NCI-H1930 (cell line): ENCODE measurements around the gene ARL8A.
"Not testable (repeated sequence)": the region's sequence is repeated elsewhere in the genome, so short reads cannot be mapped to it uniquely, and the experiment has no call there.

Experiments
- DNase-seq, 2 experiments: peaks; one replicate each; lab custom pipeline; 2025; lab: John Stamatoyannopoulos, UW

ARL8A gene

DNA sequence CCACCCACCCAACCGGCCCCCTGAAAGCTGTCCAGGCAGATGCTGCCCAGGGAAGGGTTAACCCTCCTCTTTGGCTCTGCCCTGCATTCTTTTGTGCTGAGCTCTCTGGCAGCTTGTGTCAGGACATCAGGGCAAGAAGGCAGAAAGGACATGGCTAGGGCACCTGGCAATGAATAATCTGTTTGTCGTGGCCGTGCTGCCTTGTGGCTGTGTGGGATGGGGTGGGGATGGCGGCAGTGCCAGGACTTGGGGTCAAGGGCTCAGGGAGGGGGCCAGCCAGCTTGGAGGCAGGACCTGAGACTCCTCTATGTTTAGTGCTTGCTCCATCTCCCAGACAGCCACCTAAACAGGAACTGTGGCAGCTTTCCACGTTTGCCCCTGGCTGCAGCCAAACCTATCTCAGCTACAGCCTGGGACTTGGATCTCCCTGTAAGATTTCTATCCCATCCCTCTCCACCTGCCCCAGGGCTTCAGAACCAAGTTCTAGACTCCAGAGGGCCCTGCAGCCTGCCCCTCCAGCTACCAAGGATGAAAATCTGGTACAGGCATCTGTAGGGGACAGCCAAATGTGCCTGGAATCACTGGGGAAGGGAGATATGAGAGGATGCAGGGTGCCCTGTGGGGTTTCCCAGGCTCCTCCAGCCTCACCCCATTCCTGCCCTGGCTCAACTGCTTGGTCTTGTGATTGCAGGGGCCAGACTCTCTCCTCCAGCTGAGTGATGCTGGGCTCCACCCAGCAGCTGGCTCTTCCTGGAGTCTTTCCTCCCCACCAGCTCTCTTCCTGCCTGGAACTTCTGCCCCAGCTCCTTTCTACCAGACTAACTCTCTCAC is 31.5 kb downstream of the ARL8A start:
- DNase-seq: no peak

DNA sequence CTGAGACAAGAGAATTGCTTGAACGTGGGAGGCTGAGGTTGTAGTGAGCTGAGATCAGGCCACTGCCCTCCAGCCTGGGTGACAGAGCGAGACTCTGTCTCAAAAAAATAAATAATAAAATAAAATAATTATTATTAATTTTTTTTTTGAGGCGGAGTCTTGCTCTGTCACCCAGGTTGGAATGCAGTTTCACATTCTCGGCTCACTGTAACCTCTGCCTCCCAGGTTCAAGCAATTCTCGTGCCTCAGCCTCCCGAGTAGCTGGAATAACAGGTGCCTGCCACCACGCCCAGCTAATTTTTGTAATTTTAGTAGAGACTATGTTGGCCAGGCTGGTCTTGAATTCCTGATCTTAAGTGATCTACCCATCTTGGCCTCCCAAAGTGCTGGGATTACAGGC is 32.9 kb downstream of the ARL8A start:
- not testable (repeated sequence) for DNase-seq

DNA sequence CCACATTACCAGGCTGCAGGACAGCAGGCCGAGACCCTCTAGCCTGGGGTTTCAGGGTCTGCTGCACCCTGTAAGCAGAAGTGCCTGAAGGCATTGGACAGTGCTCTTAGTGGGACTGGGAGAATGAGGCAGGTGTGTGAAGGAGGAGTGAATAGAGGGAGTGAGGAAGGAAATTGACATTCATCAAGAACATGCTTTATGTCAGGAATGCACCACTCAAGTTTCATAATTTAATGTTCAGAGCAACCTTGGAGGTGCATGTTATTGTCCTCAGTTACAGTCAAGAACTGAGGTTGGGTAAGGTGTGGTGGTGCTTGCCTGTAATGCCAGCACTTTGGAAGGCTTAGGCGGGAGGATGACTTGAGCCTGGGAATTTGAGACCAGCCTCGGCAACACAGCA is 33.6 kb downstream of the ARL8A start:
- no peak for DNase-seq

DNA sequence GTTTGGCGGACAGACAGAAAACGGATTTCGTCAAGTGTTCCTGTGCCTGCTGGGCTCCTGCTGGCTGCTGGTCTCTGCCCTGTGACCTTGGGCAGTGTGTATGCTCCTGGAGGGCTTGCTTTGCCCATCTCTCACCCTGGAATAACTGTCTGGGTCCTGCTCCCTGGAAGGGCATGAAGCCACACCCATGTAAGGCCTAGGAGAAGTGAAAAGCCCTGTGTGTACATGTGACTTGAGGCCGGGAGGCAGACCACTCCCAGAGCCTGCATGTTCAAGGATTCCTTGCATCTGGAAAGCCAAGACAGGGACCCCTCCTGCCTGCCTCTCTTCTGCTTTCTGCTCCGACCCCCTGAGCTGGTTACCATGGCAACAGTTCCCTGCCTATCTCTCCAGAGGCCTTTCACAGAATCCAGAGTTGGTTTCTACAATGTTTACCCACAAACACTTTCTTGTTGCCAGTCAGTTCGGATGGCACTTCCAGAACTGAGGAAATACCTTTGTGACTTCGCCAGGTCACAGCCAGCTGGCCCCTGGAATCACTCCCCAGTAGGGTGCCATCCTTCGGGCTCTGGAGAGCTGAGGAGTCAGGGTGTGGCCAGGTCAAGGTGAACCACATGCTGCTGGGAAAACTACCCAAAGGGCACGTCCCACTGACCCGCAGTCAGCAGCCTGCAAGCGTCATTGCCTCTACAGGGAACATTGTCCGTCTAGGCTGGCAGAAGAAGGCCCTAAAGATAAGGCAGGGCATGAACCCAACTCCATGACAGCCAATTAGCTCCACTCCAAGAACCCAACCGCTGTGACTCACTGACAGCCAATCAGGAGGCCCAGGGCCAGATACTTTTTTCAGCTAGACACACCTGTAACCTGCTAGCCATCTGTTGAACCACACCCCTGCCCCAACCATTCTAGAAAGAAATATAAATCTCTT is 36.5 kb downstream of the ARL8A start:
- DNase-seq: no peak

DNA sequence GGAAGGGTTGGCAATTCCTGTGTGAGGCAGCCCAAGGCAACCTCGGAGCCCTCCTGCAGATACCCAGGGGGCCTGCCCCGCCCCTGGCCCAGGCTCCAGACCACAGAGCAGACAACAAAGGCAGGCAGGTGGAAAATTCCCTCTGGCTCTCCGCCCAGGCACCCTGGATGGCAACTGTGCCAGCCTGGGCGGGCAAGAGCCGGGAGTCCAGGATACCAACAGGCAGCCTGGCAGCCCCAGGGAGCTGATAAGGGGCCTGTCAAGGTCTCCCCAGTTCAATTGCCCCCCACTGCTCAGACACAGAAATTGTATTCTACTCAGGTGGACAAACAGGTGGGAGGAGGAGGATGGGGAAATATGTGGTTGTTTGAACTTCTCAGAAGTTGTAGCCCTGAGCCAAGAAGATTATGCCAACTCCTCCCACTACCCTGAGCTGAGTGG is 37.2 kb downstream of the ARL8A start:
- no peak for DNase-seq

DNA sequence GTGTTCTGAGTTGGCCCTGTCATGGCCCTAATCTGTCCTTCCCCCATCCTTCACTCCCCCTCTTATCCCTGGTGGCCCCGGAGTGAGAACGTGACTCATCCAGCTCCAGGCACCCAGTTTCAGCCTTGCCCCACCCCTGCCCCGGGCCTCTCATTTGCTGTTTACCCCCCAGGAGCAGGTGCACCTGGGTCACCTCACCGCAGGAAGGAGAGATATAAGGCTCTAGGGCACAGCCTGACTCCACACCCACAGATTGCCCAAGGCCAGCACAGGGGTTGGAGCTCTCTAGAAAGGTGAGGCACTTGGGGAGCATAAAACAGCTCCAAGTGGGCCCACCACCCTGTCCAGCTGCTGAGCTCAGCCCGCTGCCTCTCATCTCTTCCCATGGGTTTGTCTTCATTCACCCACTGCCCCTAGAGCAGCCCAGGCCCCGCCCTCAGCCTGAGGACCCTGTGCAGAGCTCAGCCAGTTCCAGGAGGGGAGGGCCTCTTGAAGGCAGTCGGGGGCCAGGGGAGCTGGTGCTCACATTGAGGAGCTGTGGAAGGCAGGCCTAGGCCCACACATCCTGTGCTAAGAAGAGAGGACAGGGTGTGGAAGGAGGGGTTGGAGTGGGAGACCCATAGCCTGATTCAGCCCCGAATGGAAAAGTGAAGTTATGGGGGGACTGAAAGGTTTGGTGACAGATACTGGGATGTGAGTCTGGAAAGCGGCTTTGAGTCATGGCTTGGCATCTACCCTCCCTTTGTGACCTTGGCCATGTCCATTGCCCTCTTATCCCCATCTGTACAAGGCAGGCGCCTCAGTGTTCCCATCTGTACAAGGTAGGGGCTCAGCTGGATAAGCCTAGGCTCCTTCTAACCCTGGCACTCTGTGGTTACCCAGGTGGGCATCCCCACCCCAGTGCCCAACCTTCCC is 37.9 kb downstream of the ARL8A start:
- DNase-seq: no peak

DNA sequence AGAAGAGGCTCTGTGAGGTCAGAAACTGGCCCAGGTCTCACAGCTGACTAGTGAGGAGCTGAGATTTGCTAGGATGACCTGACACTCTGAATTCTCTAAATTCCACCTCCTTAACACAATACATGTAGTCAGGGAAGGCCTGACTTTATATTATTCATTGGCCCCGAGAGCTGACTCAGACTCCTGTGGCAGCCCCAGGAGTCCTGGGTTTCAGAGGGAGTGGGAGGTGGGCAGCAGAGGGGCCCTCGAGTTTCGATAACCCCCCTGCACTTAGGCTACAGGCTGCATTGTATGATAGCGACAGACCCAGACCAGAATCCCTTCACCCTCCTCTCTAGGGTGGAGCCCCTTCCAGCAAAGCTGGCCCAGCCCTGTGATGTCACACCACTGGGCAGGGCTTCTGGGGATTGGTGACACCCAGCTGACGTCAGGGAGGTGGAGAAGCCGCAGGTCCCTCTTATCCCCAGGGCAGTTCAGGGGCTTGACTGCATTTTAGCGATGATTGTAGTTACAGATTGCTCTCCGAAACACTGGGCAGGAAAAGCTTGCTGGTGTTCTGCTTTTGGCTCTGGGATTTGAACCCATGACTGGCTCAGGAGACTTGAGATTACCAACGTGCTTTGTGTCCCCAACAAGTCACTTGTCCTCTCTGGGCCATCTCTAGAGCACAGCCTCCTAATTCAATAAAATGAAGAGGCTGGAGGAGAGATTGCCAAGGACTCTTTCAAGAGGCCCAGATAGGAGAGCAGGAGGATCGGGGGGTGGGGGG is 38.8 kb downstream of the ARL8A start:
- DNase-seq: no peak

DNA sequence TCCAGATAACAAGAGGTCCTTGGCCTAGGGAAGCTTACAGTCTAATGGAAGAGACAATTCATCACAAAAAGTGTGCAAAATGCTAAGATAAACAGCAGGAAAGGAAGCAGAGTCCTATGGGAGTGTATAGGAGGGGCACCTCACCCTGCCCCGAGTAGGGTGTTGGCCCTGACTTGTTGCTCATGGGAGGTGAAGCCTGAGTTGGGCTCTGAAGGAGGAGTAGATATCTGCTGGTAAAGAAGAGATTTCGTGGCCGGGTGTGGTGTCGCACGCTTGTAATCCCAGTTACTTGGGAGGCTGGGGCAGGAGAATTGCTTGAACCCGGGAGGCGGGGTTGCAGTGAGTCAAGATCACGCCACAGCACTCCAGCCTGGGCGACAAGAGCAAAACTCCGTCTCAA is 40.5 kb downstream of the ARL8A start:
- no peak for DNase-seq

DNA sequence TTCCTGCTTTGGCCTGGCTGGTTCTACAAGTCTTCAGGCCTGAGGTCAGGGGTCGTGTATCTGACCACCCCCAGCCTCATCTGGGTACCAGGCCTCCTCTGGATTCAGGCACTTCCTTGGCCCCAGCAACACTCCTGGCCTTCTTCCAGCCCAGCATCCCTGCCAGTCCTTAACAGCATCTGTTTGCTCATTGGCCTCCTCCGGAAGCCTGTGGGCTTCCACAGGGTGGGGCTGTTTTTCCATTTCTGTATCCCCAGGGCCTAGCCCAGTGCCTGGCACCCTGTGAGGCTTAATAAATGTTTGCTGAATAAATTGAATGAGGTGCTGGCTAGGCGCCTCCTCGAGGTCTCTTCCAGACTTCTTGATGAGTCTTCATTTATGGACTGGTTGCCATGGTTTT is 43.4 kb downstream of the ARL8A start:
- DNase-seq: no peak

DNA sequence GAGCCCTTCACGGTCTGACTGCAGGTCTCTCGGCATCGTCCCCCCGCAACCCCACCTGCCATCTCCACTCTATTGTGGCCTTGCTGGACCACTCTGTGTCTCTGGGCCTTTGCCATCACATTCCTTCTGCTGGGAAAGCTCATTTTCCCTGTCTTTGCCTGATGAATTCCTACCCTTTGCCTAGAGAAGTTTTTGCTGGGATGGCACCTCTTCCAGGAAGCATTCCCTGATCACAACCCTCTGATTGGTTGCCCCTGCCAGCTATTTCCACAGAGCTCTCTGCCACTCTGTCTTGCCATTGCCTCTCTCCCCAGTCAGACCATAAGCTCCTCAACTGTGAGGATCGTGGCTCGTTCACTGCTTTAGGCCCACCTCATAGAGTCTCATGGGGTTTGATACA is 50.7 kb downstream of the ARL8A start:
- DNase-seq: no peak

DNA sequence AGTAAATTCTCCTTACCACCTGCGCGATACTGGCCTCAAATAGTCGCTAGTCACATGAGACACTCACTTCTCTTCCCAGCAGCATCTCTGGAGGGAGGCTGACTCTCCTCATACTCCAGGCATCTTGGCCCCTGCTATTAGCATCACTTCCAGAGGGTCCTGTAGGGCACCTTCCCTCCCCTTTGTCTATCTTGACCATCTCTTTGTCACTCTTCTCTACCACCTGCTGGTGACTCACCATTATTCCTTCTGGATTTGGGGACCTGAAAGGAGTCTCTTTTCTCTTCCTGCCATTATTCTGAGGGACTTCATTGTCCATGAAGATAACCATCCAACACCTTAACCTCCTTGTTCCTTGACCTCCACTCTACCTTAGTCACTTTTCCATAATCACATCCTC is 53.5 kb downstream of the ARL8A start:
- DNase-seq: no peak

DNA sequence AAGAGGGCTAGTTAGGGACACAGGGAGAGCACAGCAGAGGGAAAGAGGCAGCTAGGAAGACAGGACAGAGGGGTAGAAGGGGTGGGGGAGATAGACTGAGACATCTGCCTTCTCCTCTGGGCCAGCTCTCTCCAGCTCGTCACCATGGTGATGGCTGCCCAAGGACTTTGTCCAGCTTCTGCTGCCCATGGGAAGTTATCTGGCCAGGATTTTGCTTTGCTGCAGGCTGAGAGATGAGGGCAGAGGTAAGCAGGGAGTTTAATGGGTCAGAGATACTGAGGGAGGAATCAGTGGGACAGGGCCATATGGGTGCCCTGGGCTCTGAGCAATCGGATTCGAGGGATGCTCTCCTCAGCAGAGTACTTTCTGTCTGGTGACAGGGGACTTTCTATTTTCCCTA is 56.3 kb downstream of the ARL8A start:
- no peak for DNase-seq

DNA sequence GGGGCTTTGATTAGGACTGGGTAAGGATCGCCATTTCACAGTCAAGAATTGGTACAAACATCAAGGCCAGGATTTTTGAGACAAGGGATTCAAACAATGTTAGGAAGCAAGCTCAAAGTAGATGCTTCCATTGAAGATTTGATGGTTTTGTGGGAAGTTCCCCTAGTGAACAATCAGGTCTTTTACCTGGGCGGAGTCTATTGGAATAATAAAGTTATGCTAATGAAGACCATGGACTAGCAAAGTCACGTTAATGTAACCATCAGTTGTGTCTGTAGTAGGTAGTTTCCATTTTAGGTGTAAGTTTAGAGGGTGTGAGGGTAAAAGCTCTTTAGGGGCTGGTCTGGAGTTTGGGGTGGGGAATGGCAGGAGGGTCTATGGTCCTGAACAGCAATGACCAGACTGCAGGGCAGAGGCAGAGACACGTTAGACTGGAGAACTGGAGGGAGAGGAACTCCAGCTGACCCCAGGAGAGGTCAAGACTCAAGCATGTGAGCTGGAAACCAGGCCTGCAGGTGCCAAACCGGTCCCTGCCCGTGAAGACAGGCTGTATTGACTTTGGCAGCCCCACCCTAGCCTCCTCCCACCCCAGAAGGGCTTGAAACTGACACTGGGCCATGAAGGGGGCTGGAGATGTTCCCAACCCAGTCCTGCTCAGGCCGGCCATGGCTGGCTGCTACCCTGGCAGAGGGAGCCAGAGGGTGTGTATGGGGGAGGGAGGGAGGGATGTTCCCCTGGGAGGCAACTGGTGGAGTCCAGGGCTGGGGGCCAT is 57.8 kb downstream of the ARL8A start:
- no peak for DNase-seq

DNA sequence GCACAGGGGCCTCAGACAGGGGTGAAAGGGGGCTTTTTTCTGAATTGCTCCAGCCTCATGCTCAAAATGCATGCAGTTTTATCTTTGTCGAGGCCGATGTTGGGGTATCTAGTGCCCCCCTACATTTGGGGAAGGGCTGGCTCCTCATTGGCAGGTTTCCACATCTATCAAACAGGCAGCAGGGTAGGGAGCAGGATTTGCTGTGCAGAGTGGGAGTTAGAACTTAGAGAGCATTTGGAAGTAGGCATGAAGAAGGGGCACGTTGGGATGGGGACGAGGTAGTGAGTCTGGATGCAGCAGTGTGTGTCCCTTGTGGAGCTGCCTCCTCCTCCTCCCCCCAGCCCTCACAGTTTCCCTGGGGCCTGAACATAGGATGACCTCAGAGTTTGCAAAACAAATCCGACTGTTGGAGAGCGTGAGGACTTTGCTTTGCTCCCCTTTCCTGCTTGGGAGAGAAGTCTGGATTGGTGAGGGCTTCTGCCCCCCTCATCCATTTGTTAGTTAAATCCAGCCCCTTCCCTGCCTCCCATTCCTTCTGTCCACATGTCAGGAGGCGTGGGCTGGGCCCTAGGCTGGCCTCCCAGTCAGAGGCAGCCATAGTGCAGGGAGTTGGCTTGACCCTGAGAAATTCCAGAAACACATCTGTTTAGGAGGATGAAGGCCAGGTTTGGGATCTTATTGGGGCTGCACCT is 58.7 kb downstream of the ARL8A start:
- no peak for DNase-seq

DNA sequence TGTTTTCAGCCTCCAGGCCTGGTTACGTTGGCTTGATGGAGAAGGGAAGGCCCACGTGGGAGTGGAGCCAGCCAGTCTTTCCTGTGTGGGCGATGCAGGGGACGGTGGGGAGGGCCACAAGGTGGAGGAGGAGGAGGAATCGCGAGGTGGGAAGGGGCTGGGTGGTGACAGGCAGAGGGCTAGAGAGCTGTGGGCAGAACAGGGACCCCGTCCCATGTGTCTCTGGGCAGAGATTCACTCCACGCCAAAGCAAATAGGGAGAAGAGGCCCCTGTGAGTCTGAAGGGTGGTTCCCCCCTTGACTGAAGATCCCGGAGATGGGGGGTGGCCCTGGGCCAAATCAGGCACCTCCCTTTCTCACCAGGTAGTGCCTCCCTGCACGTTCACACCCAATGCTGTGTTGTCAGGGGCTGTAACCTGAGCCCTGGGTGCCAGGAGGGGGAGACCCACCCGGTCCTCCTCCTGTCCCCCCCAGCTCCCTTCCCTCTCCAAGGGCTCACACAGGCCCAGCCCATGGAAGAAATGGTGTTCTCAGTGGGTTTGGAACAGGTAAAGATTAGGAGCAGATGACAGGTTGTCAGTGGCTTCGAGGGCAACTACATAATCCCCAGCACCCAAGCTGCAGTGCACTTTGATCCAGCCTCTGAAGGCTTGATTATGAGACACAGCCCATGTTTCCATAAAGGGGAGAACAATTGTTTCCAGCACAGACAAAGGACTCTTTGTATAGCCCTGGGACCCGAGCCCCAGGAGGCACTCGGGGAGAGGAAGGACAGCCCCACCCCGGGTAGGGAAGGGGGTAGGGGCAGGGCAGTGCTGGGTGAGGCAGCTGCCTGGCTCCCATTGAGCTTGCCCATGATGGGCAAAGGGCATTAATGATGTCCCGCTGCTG is 59.5 kb downstream of the ARL8A start:
- peak in 1 of 2 experiments; percentile 35 for DNase-seq
